Activated B cell treated with CpG ODN at 0.5 μM for 24 hours (primary cell): ENCODE results near the gene SHPK. TPM values are rescaled to one million over a fixed set of nuclear protein-coding genes. Genes with fewer than 3 reads are reported as not detected.

ENCODE experiments used
- ATAC-seq: fragments of 200-7000 bp; cut with Tn5 transposase; one replicate; pipeline ENCODE4 v1.10.0; 2021; ENCODE audit warnings: low read depth, mild to moderate bottlenecking, moderate library complexity
- CTCF ChIA-PET: fragments of 350-600 bp; sonication (Branson Sonifier 250); formaldehyde crosslinking; loops from one replicate; lab custom pipeline; 2021; ENCODE audit warnings: antibody characterized with exemption; lab: Charles Lee
- POLR2A ChIA-PET: fragments of 350-600 bp; sonication (Branson Sonifier 250); formaldehyde crosslinking; loops from one replicate; lab custom pipeline; 2021; ENCODE audit warnings: antibody characterized with exemption; lab: Charles Lee
- DNase-seq: peaks from one replicate; pipeline ENCODE4 v3.0.0; 2022
- H3K27ac Mint-ChIP-seq: one replicate; pipeline ENCODE4 v1.8.0; 2020; ENCODE audit warnings: mixed read lengths
- H3K27me3 Mint-ChIP-seq: one replicate; pipeline ENCODE4 v1.8.0; 2021; ENCODE audit warnings: mixed read lengths
- H3K36me3 Mint-ChIP-seq: one replicate; pipeline ENCODE4 v1.8.0; 2021; ENCODE audit warnings: low read depth, mixed read lengths
- H3K4me1 Mint-ChIP-seq: one replicate; pipeline ENCODE4 v1.8.0; 2021; ENCODE audit warnings: mixed read lengths
- H3K4me3 Mint-ChIP-seq: one replicate; pipeline ENCODE4 v1.8.0; 2020; ENCODE audit warnings: mild to moderate bottlenecking, mixed read lengths
- H3K9me3 Mint-ChIP-seq: one replicate; pipeline ENCODE4 v1.8.0; 2020; ENCODE audit warnings: mixed read lengths
- intact Hi-C: fragments of 100-400 bp; cut with micrococcal nuclease; formaldehyde crosslinking; loops from one replicate; pipeline ENCODE4 v1.15.1; 2024
- total RNA-seq: library from RNA; stranded (reverse); gene quantifications from 2 replicates; pipeline ENCODE4 v1.2.3, GENCODE V29; 2022
- TF ChIP-seq, protein P1 (sequence below): fragments of 200-600 bp; IDR thresholded peaks from one replicate; pipeline ENCODE4 v1.8.0; 2022; ENCODE audit warnings: antibody characterized with exemption, mild to moderate bottlenecking

SHPK gene
- total RNA-seq, 1 donor from 2014 or later, result 9.5 TPM

GRCh38 chr17:3678095-3678820 is 42.2 kb upstream of the SHPK start:
- intact Hi-C loops, result no loop called here
- POLR2A ChIA-PET, result interaction anchor here (0.6 to 2.6 kb wide), 11 partner anchors 9 to 82 kb away, joined by 3 to 7 read pairs (median 4); partner anchors contain the start of genes EMC6 and TAX1BP3
- Mint-ChIP-seq H3K4me1 (peaks cover 23% of the 10 kb centered on the region), H3K36me3 (peaks cover 66% of the 10 kb centered on the region), H3K9me3 (no peaks in the 10 kb centered on the region), H3K27me3 (no peaks in the 10 kb centered on the region), H3K4me3 (no peak overlapping the region), H3K27ac (peak overlapping the region; percentile 50)
- no peak for ATAC-seq
- CTCF ChIA-PET, result interaction anchor here (0.7 to 2.2 kb wide), 4 partner anchors 13 to 149 kb away, joined by 4 to 8 read pairs (median 5); no protein-coding TSS in a partner anchor
- TF ChIP-seq, protein P1, sequence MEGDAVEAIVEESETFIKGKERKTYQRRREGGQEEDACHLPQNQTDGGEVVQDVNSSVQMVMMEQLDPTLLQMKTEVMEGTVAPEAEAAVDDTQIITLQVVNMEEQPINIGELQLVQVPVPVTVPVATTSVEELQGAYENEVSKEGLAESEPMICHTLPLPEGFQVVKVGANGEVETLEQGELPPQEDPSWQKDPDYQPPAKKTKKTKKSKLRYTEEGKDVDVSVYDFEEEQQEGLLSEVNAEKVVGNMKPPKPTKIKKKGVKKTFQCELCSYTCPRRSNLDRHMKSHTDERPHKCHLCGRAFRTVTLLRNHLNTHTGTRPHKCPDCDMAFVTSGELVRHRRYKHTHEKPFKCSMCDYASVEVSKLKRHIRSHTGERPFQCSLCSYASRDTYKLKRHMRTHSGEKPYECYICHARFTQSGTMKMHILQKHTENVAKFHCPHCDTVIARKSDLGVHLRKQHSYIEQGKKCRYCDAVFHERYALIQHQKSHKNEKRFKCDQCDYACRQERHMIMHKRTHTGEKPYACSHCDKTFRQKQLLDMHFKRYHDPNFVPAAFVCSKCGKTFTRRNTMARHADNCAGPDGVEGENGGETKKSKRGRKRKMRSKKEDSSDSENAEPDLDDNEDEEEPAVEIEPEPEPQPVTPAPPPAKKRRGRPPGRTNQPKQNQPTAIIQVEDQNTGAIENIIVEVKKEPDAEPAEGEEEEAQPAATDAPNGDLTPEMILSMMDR, result no peak
- no peak for DNase-seq

- H3K9me3 Mint-ChIP-seq, result no peaks in the 10 kb centered on the region
- H3K4me3 Mint-ChIP-seq, result no peak overlapping the region
- intact Hi-C loops, result no loop called here
- H3K27ac Mint-ChIP-seq, result peak overlapping the region; percentile 35
- TF ChIP-seq, protein P1, result no peak
- DNase-seq, result no peak
- ATAC-seq, result no peak
- peaks cover 67% of the 10 kb centered on the region for H3K36me3 Mint-ChIP-seq
- ChIA-PET CTCF (no interaction called here), POLR2A (interaction anchor here (0.6 to 2.3 kb wide), 4 partner anchors 18 to 170 kb away, joined by 4 to 6 read pairs (median 4); partner anchors contain the start of gene NCBP3)
- H3K27me3 Mint-ChIP-seq, result no peaks in the 10 kb centered on the region
- H3K4me1 Mint-ChIP-seq, result peaks cover 4% of the 10 kb centered on the region
Measured at GRCh38 chr17:3675886-3676285, 39.8 kb upstream of the SHPK start.

DNA sequence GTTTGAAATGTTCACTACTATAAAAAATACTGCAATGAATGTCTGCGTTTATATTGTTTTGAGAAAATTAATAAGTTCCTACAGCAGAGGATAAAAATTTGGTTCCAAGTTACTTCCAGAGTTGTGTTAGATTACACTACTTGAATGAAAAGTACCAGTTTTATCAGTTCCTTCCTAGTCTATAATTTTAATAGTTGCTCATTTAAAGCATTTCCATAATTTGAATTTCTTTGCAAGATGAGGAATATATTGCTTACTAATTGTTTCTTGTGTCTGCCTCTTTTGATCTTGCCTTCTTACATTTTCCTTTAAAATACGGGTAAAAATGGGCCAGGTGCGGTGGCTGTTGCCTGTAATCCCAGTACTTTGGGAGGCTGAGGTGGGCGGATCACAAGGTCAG is 36.5 kb upstream of the SHPK start:
- no peaks in the 10 kb centered on the region for H3K27me3 Mint-ChIP-seq
- no peak overlapping the region for H3K4me3 Mint-ChIP-seq
- intact Hi-C loops, result no loop called here
- peaks cover 11% of the 10 kb centered on the region for H3K4me1 Mint-ChIP-seq
- ATAC-seq (no peak), DNase-seq (no peak)
- TF ChIP-seq, protein P1, result no peak
- H3K9me3 Mint-ChIP-seq, result no peaks in the 10 kb centered on the region
- H3K27ac Mint-ChIP-seq, result peak overlapping the region; percentile 61
- peaks cover 55% of the 10 kb centered on the region for H3K36me3 Mint-ChIP-seq
- CTCF ChIA-PET, result no interaction called here
- POLR2A ChIA-PET, result interaction anchor here (1.0 kb wide), 2 partner anchors 10 to 19 kb away, joined by 3 to 9 read pairs; no protein-coding TSS in a partner anchor

- Mint-ChIP-seq H3K4me1 (peaks cover 21% of the 10 kb centered on the region), H3K9me3 (no peaks in the 10 kb centered on the region), H3K27me3 (no peaks in the 10 kb centered on the region), H3K36me3 (peaks cover 35% of the 10 kb centered on the region), H3K4me3 (peak overlapping the region; percentile 95), H3K27ac (peak overlapping the region; percentile 92)
- no peak for ATAC-seq
- intact Hi-C loops, result no loop called here
- POLR2A ChIA-PET, result interaction anchor here (0.8 to 4.3 kb wide), 8 partner anchors 8 to 296 kb away, joined by 3 to 22 read pairs (median 4); partner anchors contain the start of genes CTNS, NCBP3 and SHPK
- no peak for DNase-seq
- CTCF ChIA-PET, result interaction anchor here (0.9 kb wide), 1 partner anchor 22 kb away, joined by 3 read pairs; no protein-coding TSS in a partner anchor
- TF ChIP-seq, protein P1, result no peak
Measured at GRCh38 chr17:3669548-3669947, 33.5 kb upstream of the SHPK start.

- Mint-ChIP-seq H3K4me3 (peak overlapping the region; percentile 95), H3K27ac (peak overlapping the region; percentile 92), H3K9me3 (no peaks in the 10 kb centered on the region), H3K27me3 (no peaks in the 10 kb centered on the region), H3K36me3 (peaks cover 37% of the 10 kb centered on the region), H3K4me1 (peaks cover 21% of the 10 kb centered on the region)
- intact Hi-C loops, result no loop called here
- TF ChIP-seq, protein P1, result no peak
- CTCF ChIA-PET, result no interaction called here
- DNase-seq (no peak), ATAC-seq (no peak)
- POLR2A ChIA-PET, result interaction anchor here (0.6 to 4.3 kb wide), 12 partner anchors 9 to 620 kb away, joined by 3 to 22 read pairs (median 5); partner anchors contain the start of genes CTNS, HASPIN, NCBP3 and SHPK
Measured at GRCh38 chr17:3669085-3669347, 33.0 kb upstream of the SHPK start.
